GM19397 (cell line): ENCODE results near the gene PAPSS1.
"Not testable (repeated sequence)": the region's sequence is repeated elsewhere in the genome, so short reads cannot be mapped to it uniquely, and the experiment has no call there.

Experiments used
- ATAC-seq: cut with Tn5 transposase; IDR thresholded peaks from one replicate; pipeline ENCODE4 v1.9.1; 2021; ENCODE audit warnings: mild to moderate bottlenecking, moderate library complexity; ENCODE audit not compliant: unreplicated experiment

Gene PAPSS1

GRCh38 chr4:107691378-107691777, 28.7 kb downstream of the PAPSS1 start:
- ATAC-seq, result no peak

DNA sequence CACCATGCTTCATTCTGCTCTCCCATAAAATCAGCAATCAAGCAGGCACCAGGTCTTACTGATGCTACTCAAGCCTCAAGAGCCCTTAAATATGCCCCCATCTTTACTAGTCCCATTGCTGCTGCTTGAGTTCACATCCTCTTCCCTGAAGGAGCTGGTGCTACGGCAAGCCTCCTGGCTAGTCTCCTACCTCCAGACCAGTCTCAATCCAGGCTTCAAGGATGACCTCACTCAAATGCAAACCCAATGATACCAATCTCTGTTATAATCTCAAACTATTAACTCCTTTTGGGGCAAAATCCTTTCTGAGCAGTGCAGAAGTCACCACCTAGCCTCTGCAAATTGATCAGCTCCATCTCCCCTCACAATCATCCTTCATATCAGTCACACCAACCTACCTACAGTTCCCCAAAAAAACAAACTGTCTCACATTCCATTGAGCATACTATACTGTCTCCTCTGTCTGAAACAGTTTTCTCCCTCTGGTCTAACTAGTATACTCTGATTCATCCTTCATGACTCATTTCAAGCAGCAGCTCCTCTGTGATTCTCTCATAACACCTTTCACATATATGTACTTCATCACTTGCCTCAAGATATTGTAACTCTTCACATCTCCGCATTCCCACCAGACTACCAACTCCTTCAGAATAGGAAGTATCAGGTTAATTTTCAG, 30.0 kb downstream of the PAPSS1 start:
- ATAC-seq, result no peak

- no peak for ATAC-seq
Measured at GRCh38 chr4:107688421-107688820, 31.6 kb downstream of the PAPSS1 start.

GRCh38 chr4:107685740-107686139, 34.3 kb downstream of the PAPSS1 start:
- ATAC-seq, result no peak

DNA sequence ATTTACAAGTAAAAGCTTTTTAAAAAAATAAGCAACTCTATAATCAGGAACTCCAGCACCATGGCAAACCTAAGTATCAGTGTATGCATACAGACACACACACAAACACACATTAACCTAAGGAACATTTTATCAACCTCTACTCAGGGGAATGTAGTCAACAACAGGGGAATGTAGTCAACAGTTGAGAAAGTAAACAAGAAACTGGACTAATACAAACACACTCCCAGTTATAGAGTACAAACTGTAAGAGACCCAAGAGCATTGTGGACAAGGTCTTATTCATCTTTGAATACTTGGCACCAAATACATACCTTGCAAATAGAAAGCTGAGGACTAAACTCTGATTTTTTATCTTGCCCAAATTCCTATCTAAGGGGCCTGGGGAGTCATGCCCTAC, 36.2 kb downstream of the PAPSS1 start:
- no peak for ATAC-seq

- no peak for ATAC-seq
Measured at GRCh38 chr4:107682306-107682705, 37.7 kb downstream of the PAPSS1 start.

DNA sequence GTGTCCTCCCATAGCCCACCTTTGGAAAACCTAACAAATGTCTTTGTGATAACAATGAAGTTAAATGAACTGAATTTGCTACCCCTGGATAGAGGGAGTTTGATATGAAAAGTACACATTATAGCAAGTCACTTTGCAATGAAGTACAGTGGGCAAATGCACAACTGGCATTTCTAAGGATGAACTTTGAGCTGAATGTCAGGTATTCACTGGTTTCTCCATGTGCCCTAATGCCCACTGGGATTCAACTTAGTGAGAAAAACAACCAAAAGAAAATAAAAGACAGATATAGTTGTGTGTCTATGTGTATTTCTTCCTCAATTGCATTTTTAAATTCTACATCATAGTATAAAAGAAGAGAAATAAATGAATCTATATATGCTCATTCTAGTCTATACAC, 51.0 kb downstream of the PAPSS1 start:
- ATAC-seq, result no peak

DNA sequence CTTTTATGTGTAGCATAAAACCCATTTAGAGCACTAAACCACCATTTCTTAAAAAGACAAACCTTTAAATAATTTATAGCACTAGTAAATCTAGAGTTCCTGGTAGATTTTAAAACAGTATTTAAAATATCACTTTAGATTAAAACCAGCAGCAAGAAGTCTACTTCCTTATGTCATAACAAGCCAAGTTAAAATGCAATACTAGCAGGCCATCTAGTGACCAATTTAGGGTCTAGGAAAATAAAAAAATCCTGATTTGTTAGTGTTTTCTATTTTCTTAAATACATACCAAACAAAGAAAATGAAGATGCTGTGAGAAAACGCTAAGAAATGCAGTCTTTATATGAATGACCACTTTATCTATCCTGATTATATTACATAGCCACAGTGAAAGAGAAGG, 53.9 kb downstream of the PAPSS1 start:
- ATAC-seq, result no peak

GRCh38 chr4:107665001-107665400, 55.0 kb downstream of the PAPSS1 start:
- no peak for ATAC-seq

GRCh38 chr4:107658400-107659336, 61.4 kb downstream of the PAPSS1 start:
- no peak for ATAC-seq

GRCh38 chr4:107655289-107655688, 64.7 kb downstream of the PAPSS1 start:
- no peak for ATAC-seq

GRCh38 chr4:107654694-107655093, 65.3 kb downstream of the PAPSS1 start:
- ATAC-seq, result no peak

GRCh38 chr4:107651408-107651807, 68.6 kb downstream of the PAPSS1 start:
- ATAC-seq, result not testable (repeated sequence)

DNA sequence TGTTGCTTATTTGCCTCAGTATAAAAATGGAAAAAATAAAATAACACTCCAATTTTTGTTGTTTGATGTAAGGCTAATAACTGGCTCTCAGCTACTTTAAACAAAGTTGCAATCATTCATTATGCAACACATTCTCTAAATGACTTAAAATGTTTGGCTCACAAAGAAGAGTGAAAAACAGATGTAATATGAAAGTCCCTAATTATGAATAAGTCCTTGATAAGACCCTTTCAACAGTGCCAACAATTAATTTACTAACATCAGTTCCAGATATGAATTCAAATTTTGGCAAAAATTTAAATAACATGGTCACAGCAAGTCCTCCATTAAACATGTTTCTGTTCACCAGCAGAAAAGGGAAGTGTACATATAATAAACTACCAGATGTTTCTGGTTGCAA, 69.8 kb downstream of the PAPSS1 start:
- ATAC-seq, result no peak

DNA sequence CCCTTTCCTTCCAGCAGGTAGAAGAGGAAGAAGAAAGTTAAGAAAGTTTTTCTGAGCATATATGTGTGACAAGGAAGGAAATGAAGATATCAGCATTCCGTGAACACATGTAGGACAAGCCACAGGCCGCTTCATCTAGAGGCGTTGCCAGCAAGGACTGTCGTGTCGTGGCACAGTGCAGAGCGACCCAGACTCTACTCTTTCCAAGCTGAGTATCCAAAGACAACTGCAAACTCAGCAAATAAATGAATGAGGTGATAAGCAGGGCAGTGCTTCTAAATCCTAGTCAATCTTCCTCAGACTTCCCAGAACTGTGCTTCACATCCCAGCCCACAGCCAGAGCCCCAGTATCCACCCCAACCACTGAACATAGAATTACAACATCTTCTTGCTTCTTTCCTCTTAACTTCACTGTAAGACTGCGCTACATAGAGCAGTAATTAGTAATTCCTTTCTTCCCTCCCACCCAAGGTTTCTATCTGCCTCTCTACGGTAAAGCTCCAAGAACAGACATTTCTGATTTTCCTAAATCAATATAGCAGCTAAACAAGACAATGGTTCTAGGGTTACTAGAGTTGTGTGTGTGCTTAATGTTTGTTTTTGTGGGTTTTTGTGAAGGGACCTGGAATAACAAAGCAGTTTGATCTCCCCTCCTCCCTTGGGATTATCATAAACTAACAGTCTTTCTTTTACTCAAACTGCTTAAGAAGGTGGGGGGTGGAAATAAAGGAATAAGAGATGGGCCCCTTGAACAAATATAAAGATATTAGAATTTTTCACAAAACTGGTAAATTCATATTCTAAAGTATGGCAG, 71.6 kb downstream of the PAPSS1 start:
- ATAC-seq, result no peak

DNA sequence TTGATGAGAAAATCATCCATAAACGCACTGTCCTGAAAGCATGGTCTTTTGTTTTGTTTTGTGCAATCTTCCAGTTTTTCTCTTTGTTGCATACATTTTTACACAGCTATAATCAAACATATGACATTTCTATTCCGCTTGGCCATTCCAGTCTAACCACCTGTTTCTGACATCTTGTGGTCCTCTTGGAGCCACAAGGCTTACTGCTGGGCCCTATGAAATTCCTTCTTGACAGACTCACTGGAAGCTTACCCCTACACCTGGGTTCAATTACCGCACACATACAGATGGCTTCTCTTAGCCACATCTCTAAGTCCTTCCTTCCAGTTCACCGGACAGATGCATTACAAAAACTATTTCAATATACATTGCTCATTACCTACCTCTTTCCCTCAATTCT, 72.4 kb downstream of the PAPSS1 start:
- ATAC-seq, result no peak

DNA sequence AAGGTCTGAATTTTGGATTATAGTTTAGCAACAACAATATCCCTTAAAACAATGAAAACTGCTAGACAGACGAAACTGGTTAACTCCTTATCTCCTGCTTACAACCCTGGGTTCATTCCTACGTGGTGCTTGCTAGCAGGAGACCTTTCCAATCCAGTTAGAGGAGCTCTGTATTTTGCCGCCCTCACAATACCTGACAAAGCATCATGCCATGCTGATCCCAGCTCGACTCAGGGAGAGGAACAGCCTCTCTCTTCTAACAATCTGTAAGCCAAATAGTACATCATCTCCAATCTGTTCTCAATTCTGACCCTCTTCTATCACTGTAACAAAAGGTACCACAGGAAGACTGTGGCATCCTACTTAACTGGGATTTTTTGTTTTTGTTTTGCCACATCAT, 74.4 kb downstream of the PAPSS1 start:
- no peak for ATAC-seq

DNA sequence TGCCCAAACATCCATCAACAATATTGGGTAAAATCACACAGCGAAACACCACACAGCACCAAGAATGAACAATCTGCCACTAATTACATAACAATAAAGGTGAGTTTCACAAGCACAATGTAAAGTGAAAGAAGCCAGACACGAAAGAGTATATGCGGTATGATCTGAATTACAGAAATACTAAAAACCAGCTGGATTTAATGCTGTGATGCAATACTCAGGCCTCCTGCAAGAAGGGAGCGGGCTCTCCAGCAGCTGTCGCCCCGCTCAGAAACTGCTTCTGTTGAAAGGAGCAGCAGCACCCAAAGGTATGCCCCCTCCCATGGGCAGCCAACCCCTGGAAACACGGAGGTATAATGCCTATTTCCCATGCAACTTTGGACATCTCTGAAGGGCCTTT, 77.0 kb downstream of the PAPSS1 start:
- no peak for ATAC-seq

DNA sequence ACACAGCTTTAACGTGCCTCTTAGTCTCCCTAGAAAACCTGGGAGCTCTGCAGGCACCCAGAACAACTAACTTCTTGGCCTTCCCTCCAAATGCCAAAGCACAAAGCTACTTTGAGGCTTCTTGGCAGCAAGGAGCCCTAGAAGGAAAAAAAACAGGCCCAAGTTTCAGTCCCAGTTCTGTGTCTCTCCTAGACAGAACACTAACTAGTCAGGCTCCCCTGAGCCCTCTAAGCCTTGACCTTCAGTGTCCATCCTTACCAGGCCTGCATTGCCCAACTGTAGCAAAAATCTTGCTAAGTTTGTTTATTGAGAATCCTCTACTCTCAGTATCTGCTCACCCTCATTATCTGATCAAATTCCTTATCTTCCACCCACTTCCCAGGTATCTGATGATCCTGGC, 79.2 kb downstream of the PAPSS1 start:
- no peak for ATAC-seq

DNA sequence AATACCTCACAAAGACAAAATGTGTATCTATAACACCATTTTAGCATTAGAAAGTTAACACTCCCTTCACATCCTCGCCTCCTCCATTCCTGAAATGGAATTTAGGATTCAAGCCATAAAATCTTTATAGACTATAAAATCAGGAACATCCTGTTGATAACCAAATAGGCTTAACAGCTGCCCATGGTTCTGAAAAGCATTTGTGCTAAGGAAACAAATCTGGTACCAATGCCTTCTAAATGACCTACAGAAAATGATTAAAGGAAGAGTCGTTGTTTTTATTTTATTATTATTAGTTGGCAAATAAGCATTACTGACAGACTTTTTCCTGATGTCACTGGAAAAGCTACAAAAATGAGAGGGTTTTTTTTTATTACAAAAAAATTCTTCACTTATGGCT, 79.8 kb downstream of the PAPSS1 start:
- no peak for ATAC-seq

DNA sequence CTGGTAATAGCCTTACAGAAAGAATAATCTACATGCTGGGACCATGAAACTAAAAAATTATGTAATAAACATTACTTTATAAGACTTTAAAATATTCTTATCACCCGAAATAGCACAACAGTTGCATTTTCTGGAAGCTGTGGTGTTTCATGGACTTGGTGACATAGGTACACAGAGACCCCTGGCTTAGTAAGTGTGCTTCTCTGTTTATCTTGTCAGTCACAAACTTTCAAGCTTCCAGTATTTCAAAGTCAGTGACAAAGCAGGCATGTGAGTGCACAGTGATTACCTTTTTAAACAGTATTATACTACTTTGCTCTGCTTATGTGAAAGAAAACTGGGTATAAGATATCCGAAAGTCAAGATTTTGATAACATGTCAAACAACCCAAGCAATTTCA, 84.3 kb downstream of the PAPSS1 start:
- ATAC-seq, result no peak
